Measurements from ENCODE around the gene MRPS10. TPM values are rescaled to one million over a fixed set of nuclear protein-coding genes. Genes with fewer than 3 reads are reported as not detected.
"Not testable (repeated sequence)": the region's sequence is repeated elsewhere in the genome, so short reads cannot be mapped to it uniquely, and the experiment has no call there.

MRPS10 gene
- total and polyA plus RNA-seq, 7 donors, result 40.3 to 110 (median 54.5) TPM

DNA sequence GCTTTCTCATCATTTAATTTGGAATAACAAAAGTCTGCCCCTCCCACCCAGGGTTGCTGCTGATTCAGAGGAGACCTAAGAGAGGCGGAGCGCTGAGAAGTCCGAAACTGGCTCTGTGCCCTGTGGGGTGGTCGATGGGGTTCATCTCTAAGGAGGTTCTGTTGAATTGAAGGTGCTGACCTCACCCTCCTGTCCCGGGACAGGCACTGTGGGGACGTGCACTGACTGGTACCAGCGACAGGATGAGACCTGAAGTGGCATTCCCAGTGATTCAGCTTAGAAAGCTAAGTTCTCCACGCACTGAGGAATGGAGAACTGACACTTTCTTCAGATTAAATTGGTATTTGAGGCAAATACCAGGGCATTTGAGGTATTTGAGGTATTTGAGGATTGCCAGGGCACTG lies 24.2 kb downstream of the MRPS10 start:
- Histone ChIP-seq H3K4me1 (no peaks in the 10 kb centered on the region), H3K36me3 (ENCODE audit: insufficient read depth in 1 of 2, low read depth in 1 of 2) (no peaks in the 10 kb centered on the region), H3K27ac (no peak overlapping the region), H3K9me3 (no peaks in the 10 kb centered on the region), H3K27me3 (ENCODE audit: insufficient read depth in 3 of 3, low read length in 2 of 3) (no peaks in the 10 kb centered on the region), H3K4me3 (no peak overlapping the region)
- WGBS, 3 donors, result 46 to 59% (median 46%) methylated on average over 8 of the region's 8 CpGs
- intact Hi-C loops (cut with DNase I), result no loop called here
- DNase-seq, result no peak
- no peak for ATAC-seq
- TF ChIP-seq, protein P1, sequence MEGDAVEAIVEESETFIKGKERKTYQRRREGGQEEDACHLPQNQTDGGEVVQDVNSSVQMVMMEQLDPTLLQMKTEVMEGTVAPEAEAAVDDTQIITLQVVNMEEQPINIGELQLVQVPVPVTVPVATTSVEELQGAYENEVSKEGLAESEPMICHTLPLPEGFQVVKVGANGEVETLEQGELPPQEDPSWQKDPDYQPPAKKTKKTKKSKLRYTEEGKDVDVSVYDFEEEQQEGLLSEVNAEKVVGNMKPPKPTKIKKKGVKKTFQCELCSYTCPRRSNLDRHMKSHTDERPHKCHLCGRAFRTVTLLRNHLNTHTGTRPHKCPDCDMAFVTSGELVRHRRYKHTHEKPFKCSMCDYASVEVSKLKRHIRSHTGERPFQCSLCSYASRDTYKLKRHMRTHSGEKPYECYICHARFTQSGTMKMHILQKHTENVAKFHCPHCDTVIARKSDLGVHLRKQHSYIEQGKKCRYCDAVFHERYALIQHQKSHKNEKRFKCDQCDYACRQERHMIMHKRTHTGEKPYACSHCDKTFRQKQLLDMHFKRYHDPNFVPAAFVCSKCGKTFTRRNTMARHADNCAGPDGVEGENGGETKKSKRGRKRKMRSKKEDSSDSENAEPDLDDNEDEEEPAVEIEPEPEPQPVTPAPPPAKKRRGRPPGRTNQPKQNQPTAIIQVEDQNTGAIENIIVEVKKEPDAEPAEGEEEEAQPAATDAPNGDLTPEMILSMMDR (IDR thresholded peaks at IDR 0.05), result no peak

DNA sequence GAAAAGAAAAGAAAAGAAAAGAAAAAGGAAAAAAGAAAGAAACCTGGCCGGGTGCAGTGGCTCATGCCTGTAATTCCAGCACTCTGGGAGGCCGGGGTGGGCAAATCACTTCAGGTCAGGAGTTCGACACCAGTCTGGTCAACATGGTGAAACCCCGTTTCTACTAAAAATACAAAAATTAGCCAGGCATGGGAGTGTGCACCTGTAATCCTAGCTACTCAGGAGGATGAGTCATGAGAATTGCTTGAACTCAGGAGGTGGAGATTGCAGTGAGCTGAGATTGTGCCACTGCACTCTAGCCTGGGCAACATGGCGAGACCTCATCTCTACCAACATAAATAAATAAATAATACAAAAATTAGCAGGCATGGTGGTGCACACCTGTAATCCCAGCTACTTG lies 25.3 kb downstream of the MRPS10 start:
- DNase-seq; H3K4me3 ChIP-seq; H3K27me3 ChIP-seq (ENCODE audit: insufficient read depth in 3 of 3, low read length in 2 of 3); H3K36me3 ChIP-seq (ENCODE audit: insufficient read depth in 1 of 2, low read depth in 1 of 2); ATAC-seq; H3K27ac ChIP-seq; H3K4me1 ChIP-seq; H3K9me3 ChIP-seq; intact Hi-C loops (cut with DNase I): not testable (repeated sequence)
- 90 to 95% (median 92%) methylated on average over 5 of the region's 5 CpGs for whole genome bisulfite sequencing, 3 donors

DNA sequence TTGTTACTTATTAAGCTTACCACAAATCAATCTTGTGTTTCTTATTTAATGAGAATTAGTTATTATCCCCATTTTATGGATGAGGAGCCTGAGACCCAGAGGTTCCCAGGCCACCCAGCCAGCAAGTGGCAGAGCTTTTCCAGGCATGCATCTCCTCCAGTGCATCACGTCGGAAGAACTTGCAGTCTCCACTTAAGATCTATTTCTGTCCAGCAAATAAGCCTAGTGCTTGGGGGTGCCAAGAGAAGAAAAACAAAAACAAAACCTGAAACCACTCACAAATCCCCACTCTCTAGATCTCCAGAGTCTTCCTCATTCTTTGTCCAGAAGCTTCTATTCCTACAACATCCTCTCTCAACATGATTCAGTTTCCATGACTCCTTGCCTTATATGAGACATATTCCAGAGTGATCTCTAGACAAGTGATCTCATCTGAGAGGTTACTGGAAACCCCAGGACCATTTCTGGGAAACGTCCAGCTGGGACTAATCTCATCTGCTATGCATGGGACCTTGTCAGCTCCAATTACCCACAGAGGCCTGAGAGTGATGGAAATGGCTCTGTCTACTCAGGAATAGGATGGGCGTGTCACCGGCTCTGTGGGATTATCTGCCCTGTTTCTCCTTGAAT lies 27.0 kb downstream of the MRPS10 start:
- Histone ChIP-seq H3K4me3 (no peak overlapping the region), H3K4me1 (no peaks in the 10 kb centered on the region), H3K36me3 (ENCODE audit: insufficient read depth in 1 of 2, low read depth in 1 of 2) (no peaks in the 10 kb centered on the region), H3K9me3 (no peaks in the 10 kb centered on the region), H3K27ac (no peak overlapping the region), H3K27me3 (ENCODE audit: insufficient read depth in 3 of 3, low read length in 2 of 3) (no peaks in the 10 kb centered on the region)
- WGBS, 3 donors, result 36 to 49% (median 38%) methylated on average over 5 of the region's 5 CpGs
- ATAC-seq (no peak), DNase-seq (no peak)
- TF ChIP-seq, protein P1 (IDR thresholded peaks at IDR 0.05), result no peak
- intact Hi-C loops (cut with DNase I), result no loop called here

DNA sequence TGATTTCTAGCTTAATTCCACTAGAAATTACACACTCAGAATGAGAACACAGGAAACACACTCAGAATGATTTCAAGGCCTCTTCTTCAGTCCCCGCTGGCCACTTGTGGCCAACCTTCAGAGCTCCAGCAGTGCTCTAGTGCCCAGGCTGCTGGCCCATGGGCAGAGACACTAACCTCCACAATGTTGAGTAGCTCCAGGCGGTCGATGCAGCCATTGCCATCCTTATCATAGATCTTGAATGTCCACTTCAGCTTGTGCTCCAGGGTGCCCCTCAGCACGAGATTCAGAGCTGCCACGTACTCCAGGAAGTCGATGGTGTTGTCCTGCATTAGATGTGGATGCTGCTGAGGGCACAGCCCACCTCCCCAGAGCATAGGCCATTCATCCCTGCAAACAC lies 29.3 kb downstream of the MRPS10 start:
- TF ChIP-seq, protein P1 (IDR thresholded peaks at IDR 0.05), result no peak
- H3K27ac ChIP-seq, result no peak overlapping the region
- no peaks in the 10 kb centered on the region for H3K36me3 ChIP-seq (ENCODE audit: insufficient read depth in 1 of 2, low read depth in 1 of 2)
- H3K4me1 ChIP-seq, result no peaks in the 10 kb centered on the region
- intact Hi-C loops (cut with DNase I), result no loop called here
- no peak overlapping the region for H3K4me3 ChIP-seq
- no peak for ATAC-seq
- no peaks in the 10 kb centered on the region for H3K27me3 ChIP-seq (ENCODE audit: insufficient read depth in 3 of 3, low read length in 2 of 3)
- H3K9me3 ChIP-seq, result no peaks in the 10 kb centered on the region
- WGBS, 3 donors, result 77 to 89% (median 86%) methylated on average over 6 of the region's 6 CpGs
- no peak for DNase-seq

DNA sequence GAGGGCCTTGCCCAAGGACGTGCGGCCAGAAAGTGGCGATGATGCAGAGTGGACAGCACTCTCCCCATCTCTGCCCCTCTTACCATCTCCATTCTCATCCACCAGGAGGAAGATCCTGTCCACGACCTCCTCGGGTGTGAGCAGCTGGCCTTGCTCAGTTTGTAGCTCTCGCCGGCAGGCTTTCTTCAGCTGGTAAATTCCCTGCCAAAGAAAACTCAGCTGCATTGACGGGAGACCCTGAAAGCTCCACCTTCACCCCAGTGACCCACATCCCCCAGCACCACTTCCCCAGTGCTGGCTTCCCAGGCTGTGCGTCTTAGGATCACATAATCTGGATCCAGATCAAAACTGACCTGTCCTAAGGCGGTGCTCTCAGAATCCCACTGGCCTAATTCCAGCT lies 32.1 kb downstream of the MRPS10 start:
- H3K4me1 ChIP-seq, result no peaks in the 10 kb centered on the region
- H3K27ac ChIP-seq, result no peak overlapping the region
- DNase-seq, result no peak
- WGBS, 3 donors, result 49 to 62% (median 56%) methylated on average over 10 of the region's 10 CpGs
- H3K9me3 ChIP-seq, result no peaks in the 10 kb centered on the region
- no peak overlapping the region for H3K4me3 ChIP-seq
- intact Hi-C loops (cut with DNase I), result no loop called here
- ATAC-seq, result no peak
- H3K36me3 ChIP-seq (ENCODE audit: insufficient read depth in 1 of 2, low read depth in 1 of 2), result no peaks in the 10 kb centered on the region
- no peaks in the 10 kb centered on the region for H3K27me3 ChIP-seq (ENCODE audit: insufficient read depth in 3 of 3, low read length in 2 of 3)
- TF ChIP-seq, protein P1 (IDR thresholded peaks at IDR 0.05), result no peak
